Ectodermal cell (in vitro differentiated cells): ENCODE measurements around the gene MYO15A.

ENCODE experiments used
- H3K27ac ChIP-seq: 2 replicates; pipeline ENCODE4 v1.7.0; 2013; ENCODE audit warnings: mild to moderate bottlenecking, low read depth, low read length; ENCODE audit not compliant: insufficient read depth, poor library complexity, severe bottlenecking
- H3K27me3 ChIP-seq: 2 replicates; pipeline ENCODE4 v1.7.0; 2013; ENCODE audit warnings: mild to moderate bottlenecking, low read length; ENCODE audit not compliant: insufficient read depth, control insufficient read depth, poor library complexity, severe bottlenecking
- H3K36me3 ChIP-seq: one replicate; pipeline ENCODE4 v1.7.0; 2013; ENCODE audit warnings: low read length; ENCODE audit not compliant: control insufficient read depth, insufficient read depth
- H3K4me1 ChIP-seq: one replicate; pipeline ENCODE4 v1.7.0; 2013; ENCODE audit warnings: low read length; ENCODE audit not compliant: control insufficient read depth, insufficient read depth
- H3K4me3 ChIP-seq: 2 replicates; pipeline ENCODE4 v1.7.0; 2013; ENCODE audit warnings: low read depth, low read length, control low read depth; ENCODE audit not compliant: insufficient read depth
- H3K9me3 ChIP-seq: 2 replicates; pipeline ENCODE4 v1.7.0; 2013; ENCODE audit warnings: mild to moderate bottlenecking, low read length, moderate library complexity; ENCODE audit not compliant: control insufficient read depth
- WGBS, 2 experiments: methylation state at CpG; one replicate each; pipeline ENCODE4 v1.1.7; 2013; ENCODE audit warnings: missing lambda C conversion rate in 2 of 2; 5-methylcytosine and 5-hydroxymethylcytosine counted together

MYO15A gene

DNA sequence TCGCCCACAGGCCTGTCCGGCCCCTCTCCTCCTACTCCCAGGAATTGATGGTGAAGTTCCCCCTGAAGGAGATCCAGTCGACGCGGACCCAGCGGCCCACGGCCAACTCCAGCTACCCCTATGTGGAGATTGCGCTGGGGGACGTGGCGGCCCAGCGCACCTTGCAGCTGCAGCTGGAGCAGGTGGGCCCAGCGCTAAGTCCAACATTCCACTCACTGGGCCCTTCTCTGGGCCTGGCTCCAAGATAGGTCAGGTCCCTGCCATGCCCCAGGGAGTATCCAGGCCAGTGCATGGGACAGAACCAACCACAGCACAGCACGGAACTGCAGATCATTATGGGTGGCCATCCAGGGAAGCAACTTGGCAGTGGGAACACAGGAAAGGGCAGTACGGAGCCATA lies 65.2 kb downstream of the MYO15A start:
- H3K4me1 ChIP-seq: peaks cover 14% of the 10 kb centered on the region
- H3K9me3 ChIP-seq: no peaks in the 10 kb centered on the region
- 94 to 96% methylated on average over 14 of the region's 14 CpGs for WGBS, 2 experiments
- H3K27ac ChIP-seq: no peak overlapping the region
- H3K36me3 ChIP-seq: no peaks in the 10 kb centered on the region
- H3K27me3 ChIP-seq: no peaks in the 10 kb centered on the region
- H3K4me3 ChIP-seq: no peak overlapping the region

DNA sequence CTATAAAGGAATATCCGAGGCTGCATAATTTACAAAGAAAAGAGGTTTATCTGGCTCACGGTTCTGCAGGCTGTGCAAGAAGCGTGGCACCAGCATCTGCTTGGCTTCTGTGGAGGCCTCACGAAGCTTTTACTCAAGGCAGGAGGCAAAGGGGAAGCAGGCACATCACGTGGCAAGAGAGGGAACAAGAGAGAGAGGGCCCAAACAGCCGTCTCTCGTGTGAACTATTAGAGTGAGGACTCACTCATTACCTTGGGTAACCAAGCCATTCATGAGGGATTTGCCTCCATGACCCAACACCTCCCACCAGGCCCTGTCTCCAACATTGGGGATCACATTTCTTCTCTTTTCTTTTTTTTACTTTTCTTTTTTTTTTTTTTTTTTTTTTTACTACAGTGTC lies 67.6 kb downstream of the MYO15A start:
- WGBS, 2 experiments: 86 to 89% methylated on average over 7 of the region's 7 CpGs

GRCh38 chr17:18177133-18177532 lies 68.6 kb downstream of the MYO15A start:
- H3K27me3 ChIP-seq: no peaks in the 10 kb centered on the region
- H3K9me3 ChIP-seq: no peaks in the 10 kb centered on the region
- H3K4me3 ChIP-seq: no peak overlapping the region
- H3K36me3 ChIP-seq: no peaks in the 10 kb centered on the region
- peaks cover 21% of the 10 kb centered on the region for H3K4me1 ChIP-seq
- no peak overlapping the region for H3K27ac ChIP-seq

More for the DNA sequence above, 67.6 kb downstream of the MYO15A start:
- Histone ChIP-seq H3K36me3 (no peaks in the 10 kb centered on the region), H3K9me3 (no peaks in the 10 kb centered on the region), H3K4me3 (no peak overlapping the region), H3K27me3 (no peaks in the 10 kb centered on the region), H3K27ac (no peak overlapping the region), H3K4me1 (peaks cover 18% of the 10 kb centered on the region)

DNA sequence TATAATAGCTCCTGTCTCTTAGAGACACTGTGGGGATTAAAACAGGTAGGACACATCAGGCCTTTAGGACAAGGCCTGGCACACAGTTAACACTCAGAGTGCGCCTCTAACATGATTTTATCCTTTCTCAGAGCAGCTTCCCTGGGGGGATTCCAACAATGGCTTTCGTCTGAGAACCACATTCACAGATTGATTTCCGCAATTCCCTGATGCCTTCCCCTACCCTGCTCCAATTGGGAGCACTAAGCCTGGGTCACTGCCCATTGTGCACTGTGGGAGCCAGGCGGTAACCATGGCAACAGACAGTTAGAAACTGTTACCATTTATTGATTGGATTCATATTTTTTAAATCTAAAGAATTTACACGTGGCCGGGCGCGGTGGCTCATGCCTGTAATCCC lies 69.2 kb downstream of the MYO15A start:
- Histone ChIP-seq H3K4me3 (no peak overlapping the region), H3K27me3 (no peaks in the 10 kb centered on the region), H3K4me1 (peaks cover 24% of the 10 kb centered on the region), H3K9me3 (no peaks in the 10 kb centered on the region), H3K27ac (no peak overlapping the region), H3K36me3 (no peaks in the 10 kb centered on the region)
- WGBS, 2 experiments: 86 to 87% methylated on average over 8 of the region's 8 CpGs

GRCh38 chr17:18179196-18179595 lies 70.6 kb downstream of the MYO15A start:
- peaks cover 24% of the 10 kb centered on the region for H3K4me1 ChIP-seq
- no peaks in the 10 kb centered on the region for H3K9me3 ChIP-seq
- H3K36me3 ChIP-seq: no peaks in the 10 kb centered on the region
- no peak overlapping the region for H3K4me3 ChIP-seq
- no peak overlapping the region for H3K27ac ChIP-seq
- WGBS, 2 experiments: 88 to 89% methylated on average over 1 of the region's 1 CpG
- no peaks in the 10 kb centered on the region for H3K27me3 ChIP-seq

- no peaks in the 10 kb centered on the region for H3K9me3 ChIP-seq
- H3K27ac ChIP-seq: no peak overlapping the region
- WGBS, 2 experiments: 94 to 97% methylated on average over 7 of the region's 7 CpGs
- H3K4me3 ChIP-seq: no peak overlapping the region
- no peaks in the 10 kb centered on the region for H3K27me3 ChIP-seq
- peaks cover 24% of the 10 kb centered on the region for H3K4me1 ChIP-seq
- H3K36me3 ChIP-seq: no peaks in the 10 kb centered on the region
These were observed 71.2 kb downstream of the MYO15A start for GRCh38 chr17:18179804-18180203.

GRCh38 chr17:18181358-18181757 lies 72.8 kb downstream of the MYO15A start:
- Histone ChIP-seq H3K9me3 (no peaks in the 10 kb centered on the region), H3K4me3 (no peak overlapping the region), H3K27me3 (no peaks in the 10 kb centered on the region), H3K4me1 (peaks cover 22% of the 10 kb centered on the region), H3K36me3 (no peaks in the 10 kb centered on the region), H3K27ac (no peak overlapping the region)
- WGBS, 2 experiments: 94 to 95% methylated on average over 5 of the region's 5 CpGs

- 48 to 51% methylated on average over 28 of the region's 28 CpGs for WGBS, 2 experiments
These were observed 73.8 kb downstream of the MYO15A start for GRCh38 chr17:18182110-18182977.

DNA sequence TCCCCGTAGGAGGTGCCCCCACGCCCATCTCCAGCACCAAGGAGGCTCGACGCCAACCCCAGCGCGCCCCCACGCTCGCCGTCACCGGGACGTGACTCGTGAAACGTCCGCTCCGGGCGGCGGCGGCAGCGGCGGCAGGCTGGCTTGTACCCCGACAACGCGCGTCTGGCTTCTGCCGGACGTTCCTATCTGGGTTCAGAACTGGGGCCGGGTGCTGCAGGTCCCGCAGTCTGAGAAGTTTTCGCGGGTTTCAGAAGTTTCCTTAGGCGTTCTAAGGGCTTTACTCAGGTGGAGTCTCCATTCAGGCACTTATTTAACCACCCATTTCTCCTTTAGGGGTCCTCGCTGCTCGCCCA lies 74.4 kb downstream of the MYO15A start:
- Histone ChIP-seq H3K36me3 (peaks cover 4% of the 10 kb centered on the region), H3K9me3 (no peaks in the 10 kb centered on the region), H3K4me1 (peaks cover 22% of the 10 kb centered on the region), H3K4me3 (peak overlapping the region; percentile 91), H3K27ac (peak overlapping the region; percentile 97), H3K27me3 (no peaks in the 10 kb centered on the region)
- whole genome bisulfite sequencing, 2 experiments: 0% methylated on average over 33 of the region's 33 CpGs

More at GRCh38 chr17:18182110-18182977, 73.8 kb downstream of the MYO15A start:
- Histone ChIP-seq H3K4me1 (peaks cover 25% of the 10 kb centered on the region), H3K9me3 (no peaks in the 10 kb centered on the region), H3K36me3 (no peaks in the 10 kb centered on the region), H3K27me3 (no peaks in the 10 kb centered on the region), H3K4me3 (peak overlapping the region; percentile 91), H3K27ac (peak overlapping the region; percentile 97)

- H3K4me3 ChIP-seq: peak within 1 kb of the TSS; percentile 91
- H3K9me3 ChIP-seq: no peaks in the 10 kb centered on the region
- peaks cover 22% of the 10 kb centered on the region for H3K4me1 ChIP-seq
- peak within 1 kb of the TSS; percentile 97 for H3K27ac ChIP-seq
- 0% methylated on average over 98 of the region's 98 CpGs for WGBS, 2 experiments
- H3K27me3 ChIP-seq: no peaks in the 10 kb centered on the region
- H3K36me3 ChIP-seq: peaks cover 4% of the 10 kb centered on the region
These were observed 75.0 kb downstream of the MYO15A start, which contains the start of gene ALKBH5 for GRCh38 chr17:18183334-18184142. Gene ALKBH5, plus strand, starts transcription at chr17:18183828. Its CDS starts 416 bp downstream, at chr17:18184244.
